CD4-positive, alpha-beta T cell treated with Interleukin-4 for 1 hour (primary cell): ENCODE results near the gene NDUFS3.
"Not testable (repeated sequence)": the region's sequence is repeated elsewhere in the genome, so short reads cannot be mapped to it uniquely, and the experiment has no call there.

ENCODE experiments used
- DNase-seq, 2 donors: peaks; one replicate each; pipeline ENCODE4 v3.0.0-alpha.2; 2020 to 2022

The NDUFS3 gene

DNA sequence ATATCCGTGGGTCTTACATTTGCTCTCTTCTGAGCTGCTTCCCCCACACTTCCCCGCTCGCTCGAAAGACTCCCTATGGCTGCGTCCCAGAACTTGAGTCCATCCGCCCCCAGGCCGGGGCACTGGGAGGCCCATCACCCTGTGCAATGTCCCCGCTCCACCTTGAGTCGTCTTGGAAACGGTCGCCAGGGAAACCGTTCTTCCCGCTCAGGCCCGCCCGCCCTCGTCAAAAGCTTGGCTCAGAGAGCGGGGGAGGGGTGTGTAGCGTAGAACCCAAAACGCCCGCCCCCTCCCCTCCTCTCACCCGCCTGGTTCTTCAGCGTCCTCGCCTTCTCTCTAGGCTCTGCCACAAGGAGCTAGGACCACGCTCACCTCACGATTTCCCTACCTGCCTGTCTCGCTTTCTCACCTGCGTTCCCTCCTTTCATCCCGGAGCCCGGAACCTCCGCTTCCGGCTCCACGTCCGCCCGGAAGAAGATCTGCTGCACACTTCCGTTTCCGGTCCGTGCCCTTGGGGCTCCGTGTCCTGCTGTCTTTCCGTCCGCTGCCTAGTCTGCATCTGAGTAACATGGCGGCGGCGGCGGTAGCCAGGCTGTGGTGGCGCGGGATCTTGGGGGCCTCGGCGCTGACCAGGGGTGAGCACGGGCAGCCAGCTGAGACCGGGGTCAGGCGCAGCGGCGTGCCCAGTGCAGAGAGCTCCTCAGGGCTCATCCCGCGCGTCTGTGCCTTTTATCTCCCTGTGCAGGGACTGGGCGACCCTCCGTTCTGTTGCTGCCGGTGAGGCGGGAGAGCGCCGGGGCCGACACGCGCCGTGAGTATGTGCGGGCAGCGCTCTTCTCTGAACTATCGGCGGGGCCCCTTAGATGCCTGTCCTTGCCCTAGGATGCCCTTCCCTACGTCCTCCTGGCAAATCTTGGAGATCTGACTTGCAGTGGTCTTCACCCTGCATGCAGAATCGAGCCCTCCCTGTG lies at the start of gene NDUFS3, which contains the start of gene KBTBD4:
NDUFS3 (plus strand) TSS at position 551 of the 971 bp plus-strand sequence; CDS start at position 569, 18 bp downstream.
KBTBD4 (minus strand) TSS at position 447 of the 971 bp plus-strand sequence; CDS start at position 428, 19 bp downstream.
- DNase-seq = peak; percentile 86 to 92

DNA sequence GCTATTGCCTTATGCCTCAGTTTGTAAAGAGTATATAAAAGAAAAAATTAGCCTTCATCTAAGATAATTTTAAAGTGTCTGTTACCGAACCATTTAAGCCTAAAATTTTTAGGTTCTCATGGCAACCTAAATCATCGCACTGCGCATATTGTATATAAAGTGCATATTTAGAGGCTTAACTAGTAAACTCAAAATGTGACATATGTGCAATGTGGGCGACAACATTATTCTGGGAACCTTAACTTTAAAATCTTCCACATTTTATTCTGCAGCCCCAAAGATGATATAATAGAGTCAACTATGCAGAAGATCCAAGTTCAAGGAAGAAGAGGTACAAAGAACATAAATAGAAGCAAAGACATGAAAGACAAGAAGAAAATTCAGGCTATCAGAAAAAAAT lies 48.9 kb upstream of the NDUFS3 start:
- DNase-seq = no peak

DNA sequence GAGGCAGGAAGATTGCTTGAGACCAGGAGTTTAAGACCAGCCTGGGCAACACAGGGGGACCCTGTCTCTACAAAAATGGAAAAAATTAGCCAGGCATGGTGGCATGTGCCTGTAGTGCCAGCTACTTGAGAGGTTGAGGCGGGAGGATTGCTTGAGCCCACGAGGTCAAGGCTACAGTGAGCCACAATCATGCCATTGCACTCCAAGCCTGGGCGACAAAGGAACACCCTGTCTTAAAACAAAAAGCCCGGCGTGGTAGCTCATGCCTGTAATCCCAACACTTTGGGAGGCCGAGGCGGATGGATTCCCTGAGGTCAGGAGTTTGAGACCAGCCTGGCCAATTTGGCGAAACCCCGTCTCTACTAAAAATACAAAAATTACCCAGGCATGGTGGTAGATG lies 48.2 kb upstream of the NDUFS3 start:
- DNase-seq = not testable (repeated sequence)

DNA sequence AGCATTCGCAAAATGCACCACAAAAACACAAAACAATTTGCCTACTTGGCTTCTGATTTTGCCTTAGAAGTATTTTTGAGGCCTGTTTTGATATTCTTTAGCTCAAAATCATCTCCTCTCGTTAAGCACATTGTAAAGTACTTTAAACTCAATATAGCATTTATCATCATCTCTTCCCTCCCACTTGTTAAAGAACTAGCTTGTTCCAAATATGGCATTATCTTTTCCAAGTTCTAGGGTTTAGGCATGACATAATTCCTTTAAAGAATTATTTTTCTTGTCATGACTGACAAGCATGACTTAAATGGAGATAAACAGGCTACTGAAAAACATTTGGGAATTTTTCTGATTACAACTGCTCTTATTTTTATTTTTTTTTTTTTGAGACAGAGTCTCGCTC lies 47.2 kb upstream of the NDUFS3 start:
- DNase-seq = no peak

DNA sequence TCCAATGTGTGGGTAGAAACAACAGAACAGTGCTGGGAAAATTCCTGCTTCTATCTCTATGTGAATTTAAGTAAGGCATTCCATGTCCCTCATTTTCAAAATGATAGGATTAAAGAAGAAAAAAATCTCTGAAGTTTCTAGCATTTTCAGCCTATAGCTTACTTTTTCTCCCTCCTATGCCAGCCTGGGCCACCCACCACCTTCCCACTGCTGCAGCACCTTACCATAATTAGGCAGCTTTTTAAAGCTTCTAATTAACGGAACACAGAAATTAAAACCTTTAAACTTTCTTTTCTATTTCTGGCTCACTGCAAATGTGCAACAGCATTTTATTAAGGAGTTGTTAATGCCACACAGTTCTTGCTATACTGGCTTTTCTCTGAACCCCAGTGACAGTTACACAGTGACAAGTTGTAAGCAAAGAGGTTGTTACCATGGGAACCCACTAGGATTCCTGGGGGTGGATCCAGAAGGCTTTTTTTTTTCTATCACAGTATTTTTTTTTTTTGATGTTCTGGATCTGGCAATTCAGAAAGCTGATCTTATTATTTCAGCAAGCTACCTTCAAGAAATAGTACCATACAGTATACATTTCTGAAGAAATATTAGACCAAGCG lies 46.2 kb upstream of the NDUFS3 start:
- no peak for DNase-seq

DNA sequence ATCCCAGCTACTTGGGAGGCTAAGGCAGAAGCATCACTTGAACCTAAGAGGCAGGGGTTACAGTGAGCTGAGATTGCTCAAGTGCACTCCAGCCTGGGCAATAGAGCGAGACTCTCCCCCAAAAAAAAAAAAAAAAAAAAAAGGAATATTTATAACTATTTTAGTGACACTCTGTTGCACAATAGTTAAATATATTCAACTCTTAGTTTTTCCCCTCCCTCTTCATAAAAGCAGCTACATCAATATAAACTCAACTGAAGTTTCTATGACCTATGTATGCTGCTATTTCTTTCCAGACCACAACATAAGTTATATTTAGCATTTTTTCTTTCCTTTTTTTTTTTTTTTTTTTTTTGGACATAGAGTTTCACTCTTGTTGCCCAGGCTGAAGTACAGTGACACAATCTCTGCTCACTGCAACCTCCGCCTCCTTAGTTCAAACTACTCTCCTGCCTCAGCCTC lies 45.2 kb upstream of the NDUFS3 start:
- no peak for DNase-seq

DNA sequence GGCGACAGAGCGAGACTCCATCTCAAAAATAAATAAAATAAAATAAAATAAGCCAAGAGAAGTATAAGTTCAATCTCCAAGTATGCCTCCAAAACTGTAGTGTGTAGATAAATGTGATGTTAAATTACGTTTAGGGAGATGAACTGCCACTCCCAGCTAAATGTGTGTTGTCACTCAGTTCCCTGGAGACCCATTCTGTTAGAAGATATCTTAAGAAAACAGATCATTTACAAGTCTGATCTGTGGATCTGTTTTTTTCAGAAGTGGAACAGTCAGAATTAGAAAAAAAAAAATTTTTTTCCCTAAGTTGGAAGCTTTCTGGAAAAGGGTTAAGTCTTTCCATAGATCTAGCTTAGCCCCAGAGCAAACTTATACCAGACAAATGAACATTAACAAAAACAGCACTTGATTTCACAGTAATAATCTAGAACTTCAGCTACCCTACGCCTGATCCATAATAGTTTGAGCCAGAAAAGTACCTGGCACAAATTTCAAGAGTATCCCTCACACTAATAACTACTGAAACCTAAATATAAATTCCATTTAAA lies 44.1 kb upstream of the NDUFS3 start:
- DNase-seq = no peak

DNA sequence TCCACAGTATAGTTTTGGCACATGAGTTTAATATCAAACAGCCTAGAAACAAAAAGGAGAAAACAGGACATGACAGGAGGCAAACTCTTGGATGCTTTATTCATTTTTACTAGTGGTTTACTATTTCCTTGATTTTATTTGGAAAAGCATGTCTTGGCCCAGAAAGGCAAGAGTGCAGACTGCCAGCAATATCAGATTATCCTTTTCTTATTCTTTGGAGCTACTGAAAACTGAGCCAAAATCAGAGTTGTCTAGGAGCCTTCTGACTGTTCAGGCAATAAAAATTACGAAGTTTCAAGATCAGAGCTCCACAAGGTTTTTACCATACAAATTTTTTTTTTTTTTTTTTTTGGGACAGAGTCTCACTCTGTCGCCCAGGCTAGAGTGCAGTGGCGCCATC lies 42.0 kb upstream of the NDUFS3 start:
- no peak for DNase-seq

DNA sequence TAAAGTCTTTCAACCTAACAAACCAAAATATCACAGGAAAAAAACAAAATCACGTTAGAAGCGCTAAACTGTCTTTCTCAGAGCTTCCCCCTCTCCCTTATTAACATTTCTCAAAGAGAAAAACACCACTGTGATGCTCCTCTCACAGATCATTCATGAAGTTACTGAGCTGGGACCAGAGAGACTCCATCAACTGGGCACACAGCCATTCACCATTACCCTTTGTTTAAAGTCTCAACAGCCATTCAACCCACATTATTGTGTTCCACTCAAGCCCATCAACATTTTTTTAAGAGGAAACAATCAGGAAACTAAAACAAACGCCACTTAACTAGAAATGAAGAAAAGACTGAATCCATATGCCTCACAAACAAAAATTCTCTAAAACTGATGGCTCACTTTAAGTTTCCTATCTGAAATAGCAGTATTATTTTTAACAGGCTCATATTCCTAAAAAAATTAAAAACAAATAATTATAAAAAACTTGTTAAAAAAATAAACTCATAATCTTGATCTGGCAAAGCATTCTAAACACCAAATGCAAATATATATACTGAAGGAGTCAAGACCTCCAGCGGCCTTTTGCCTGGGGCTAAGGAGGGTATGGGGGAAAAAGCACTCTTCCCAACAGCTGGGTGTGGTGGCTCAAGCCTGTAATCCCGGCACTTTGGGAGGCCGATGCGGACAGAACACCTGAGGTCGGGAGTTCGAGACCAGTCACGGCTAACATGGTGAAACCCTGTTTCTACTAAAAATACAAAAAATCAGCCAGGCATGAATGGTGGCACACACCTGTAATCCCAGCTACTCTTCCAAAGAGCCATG lies 39.9 kb upstream of the NDUFS3 start:
- no peak for DNase-seq

DNA sequence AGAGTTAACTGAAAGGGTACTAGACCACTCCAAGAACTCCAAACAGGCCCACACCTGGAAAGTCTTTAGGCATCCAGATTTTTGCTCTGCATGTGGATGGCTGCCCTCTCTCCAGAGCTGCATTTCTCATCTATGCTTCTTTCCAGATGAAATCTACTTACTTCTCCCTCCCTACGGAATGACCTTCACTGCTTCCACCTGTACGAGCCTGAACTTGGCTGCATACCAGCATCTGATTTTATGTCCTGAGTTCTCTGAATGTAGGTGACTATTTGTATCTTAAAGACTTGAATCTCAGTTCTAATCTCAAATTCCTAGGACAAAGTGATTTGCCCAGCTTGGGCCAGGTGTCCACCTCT lies 39.2 kb upstream of the NDUFS3 start:
- DNase-seq = no peak

DNA sequence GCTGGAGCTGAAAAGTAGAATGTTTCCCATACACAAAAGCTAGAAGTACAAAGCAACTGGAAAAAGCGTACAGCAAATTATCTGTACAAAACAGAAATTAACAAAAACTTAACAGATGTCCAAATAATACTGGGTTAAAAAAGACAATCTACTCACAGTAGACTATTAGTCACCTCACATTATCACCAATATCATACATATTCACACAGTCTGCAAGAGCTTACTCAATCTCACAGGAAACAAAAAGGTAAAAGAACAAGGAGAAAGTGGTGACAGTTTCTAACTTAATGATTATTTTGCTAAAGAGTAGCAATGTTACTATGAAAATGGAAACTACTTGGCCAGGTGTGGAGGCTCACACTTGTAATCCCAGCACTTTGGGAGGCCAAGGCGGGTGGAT lies 37.8 kb upstream of the NDUFS3 start:
- DNase-seq = no peak

DNA sequence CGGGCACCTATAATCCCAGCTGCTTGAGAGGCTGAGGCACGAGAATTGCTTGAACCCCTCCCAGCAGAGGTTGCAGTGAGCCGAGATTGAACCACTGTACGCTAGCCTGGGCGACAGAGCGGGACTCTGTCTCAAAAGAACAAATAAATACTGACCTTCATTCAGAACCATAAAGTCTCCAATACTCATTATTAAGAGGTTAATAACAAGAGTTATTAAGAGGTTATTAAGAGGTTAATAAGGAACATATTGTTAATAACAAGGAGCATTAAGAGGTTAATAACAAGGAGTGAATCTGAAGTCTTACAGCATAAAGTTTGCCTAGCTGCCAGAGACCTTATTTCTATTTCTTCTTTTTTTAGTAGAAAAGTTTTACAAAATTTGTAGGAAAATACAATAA lies 33.6 kb upstream of the NDUFS3 start:
- DNase-seq = no peak

DNA sequence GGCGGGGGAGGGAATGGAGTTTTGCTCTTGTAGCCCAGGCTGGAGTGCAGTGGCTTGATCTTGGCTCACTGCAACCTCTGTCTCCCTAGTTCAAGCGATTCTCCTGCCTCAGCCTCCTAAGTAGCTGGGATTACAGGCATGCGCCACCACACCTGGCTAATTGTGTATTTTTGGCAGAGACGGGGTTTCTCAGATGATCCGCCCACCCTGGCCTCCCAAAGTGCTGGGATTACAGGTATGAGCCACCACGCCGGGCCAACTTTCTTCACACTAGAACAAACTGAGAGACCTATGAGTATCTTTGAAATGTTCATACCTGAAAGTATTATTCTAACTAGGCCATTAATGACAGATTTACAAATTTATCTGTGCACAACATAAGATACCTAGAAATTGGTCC lies 32.6 kb upstream of the NDUFS3 start:
- not testable (repeated sequence) for DNase-seq

DNA sequence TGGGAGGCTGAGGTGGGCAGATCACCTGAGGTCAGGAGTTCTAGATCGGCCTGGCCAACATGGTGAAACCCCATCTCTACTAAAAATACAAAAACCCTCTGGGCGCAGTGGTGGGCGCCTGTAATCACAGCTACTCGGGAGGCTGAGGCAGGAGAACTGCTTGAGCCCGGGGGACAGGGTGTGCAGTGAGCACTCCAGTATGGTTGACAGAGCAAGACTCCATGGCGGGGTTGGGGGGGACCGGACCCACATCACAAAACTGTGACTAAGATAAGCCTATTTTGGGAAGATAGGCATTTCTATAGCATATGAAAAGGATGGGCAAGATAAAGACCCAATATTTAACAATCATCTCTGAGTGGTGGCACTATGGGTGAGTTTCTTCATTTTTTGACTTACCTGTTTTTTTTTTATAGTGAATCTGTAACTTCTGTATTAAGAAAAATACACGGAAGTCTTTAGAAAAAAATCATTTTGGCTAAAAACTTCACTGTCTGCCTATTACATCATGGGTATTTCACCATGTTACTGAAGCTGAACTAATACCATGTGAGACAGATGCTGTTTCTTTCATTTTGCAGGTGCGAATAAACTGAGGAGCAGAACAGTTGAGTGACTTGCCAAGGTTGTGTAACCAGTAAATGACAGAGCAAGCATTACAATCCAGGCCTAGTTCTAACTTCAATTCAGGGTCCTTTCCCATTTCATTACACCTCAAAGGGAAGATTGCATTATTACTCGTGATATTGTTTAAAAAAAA lies 28.4 kb upstream of the NDUFS3 start:
- DNase-seq = no peak

DNA sequence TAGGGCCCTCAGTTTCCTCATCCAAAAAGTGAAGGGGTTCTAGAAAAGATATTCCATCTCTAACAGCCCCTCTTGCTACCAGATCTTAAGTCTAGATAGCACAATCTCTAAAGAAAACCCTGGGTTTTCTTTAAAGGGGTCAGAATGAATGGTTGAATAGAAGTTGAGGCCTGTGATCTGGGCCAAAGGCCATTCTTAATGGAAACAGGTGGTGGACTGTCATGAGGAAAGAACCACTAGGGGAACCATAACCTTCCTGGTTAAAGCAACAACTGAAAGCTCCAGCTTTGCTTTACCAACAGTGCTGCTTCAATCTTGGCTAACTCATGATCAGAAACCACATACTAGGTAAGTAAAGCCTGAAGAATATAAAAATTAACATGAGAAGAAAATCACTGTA lies 27.8 kb upstream of the NDUFS3 start:
- peak in 1 of 2 donors; percentile 36 for DNase-seq

DNA sequence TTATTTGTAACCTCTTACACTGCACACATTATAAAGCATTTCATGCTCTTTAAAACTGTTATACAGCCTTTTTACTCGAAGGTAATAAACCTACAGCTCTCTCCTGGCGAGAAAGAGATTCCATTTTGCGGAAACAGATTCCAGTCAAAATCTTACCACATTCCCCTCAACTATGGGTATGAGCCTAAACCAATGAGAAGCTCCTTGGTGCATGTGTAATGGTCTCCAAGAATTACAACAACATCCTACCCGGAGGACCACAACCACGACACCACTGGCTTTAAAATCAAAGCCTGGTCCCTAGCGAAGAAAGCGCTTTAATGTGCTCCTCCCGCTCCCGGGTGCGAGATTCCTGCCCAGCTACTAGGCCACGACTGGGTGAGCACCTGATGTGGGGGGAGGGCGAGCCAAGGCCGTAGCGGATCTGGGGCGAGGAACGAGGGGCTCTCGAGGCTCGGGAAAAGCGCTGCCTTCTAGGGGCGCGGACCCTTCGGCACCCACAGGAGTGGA lies 26.8 kb upstream of the NDUFS3 start:
- DNase-seq = peak in 1 of 2 donors; percentile 18

DNA sequence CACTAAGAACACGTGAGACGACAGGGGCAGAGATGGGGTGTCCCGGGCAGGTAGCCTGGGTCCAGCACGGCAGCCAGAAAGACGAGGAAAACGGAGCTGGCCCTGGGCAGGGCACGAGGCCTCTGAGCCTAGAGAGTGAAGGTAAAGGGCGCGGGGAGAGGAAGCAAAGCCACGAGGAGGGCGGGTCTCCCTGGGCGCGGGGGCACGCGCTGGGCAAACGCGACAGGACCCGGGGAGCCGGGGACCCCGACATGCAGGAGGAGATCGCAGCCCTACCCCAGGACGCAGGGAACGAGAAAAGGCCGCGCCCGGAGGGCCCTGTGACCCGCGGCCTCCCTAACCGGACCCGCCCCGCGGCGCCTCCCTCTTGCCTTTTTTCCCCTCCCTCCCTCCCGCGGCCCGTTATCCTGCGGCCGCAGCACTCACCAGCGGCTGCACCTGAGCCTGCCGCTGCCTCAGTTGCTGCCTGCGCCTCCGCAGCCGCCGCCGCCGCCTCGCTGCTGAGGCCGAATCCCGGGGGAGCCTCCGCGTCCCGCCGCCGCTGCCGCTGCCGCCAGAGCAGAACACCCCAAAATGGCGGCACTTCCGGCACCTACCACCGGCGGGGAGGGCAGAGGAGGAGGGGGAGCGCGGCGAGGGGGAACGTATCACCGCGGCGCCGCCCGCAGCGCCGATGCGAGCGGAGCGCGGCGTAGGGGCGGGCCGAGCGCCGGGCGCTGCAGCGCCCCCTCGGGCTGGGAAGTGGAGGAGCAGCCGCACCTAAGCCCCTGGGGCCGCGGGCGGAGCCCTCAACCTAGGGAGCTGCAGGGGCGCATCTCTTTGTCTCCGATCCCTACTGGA lies 26.1 kb upstream of the NDUFS3 start, which contains the start of gene CELF1:
CELF1 (minus strand) TSS at position 567 of the 840 bp plus-strand sequence. CDS start 53,609 bp downstream, outside the sequence.
- peak; percentile 92 for DNase-seq

DNA sequence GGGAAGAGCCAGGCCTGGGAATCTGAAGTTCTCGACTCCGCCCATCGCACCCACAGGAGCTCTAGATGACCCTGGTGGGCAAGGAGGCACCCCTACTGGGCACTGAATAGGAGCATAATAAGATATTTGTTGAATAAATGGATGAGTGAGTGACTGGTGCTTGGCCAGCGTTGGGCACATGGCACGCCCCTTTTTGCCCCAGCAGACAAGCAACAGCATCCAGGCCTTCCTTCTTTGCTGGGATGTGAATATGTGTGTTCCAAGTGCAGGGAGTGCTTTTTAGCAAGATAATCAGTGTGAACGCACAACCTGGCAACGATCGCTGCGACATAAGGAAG lies 25.5 kb upstream of the NDUFS3 start:
- no peak for DNase-seq

DNA sequence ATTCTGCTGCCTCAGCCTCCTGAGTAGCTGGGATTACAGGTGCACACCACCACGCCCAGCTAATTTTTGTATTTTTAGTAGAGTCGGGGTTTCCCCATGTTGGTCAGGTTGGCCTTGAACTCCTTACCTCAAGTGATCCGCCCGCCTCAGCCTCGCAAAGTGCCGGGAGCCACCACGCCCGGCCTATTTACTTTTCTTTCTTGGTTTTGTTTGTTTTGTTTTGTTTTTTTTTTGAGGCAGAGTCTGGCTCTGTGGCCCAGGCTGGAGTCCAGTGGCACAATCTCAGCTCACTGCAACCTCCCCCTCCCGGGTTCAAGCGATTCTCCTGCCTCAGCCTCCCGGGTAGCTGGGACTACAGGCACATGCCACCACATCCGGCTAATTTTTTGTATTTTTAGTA lies 21.9 kb upstream of the NDUFS3 start:
- not testable (repeated sequence) for DNase-seq

DNA sequence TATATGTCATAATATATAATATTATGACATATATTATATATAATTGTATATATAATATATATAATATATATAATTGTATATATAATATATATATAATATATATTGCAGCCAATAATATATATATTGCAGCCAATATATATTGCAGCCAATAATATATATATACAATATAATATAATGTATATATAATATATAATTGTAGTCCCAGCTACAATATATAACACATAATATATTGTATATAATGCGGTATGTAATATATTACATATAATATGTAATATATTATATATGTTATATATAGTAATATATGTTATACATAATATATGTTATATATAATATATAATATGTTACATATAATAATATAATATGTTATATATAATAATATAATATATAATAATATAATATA lies 20.2 kb upstream of the NDUFS3 start:
- no peak for DNase-seq

DNA sequence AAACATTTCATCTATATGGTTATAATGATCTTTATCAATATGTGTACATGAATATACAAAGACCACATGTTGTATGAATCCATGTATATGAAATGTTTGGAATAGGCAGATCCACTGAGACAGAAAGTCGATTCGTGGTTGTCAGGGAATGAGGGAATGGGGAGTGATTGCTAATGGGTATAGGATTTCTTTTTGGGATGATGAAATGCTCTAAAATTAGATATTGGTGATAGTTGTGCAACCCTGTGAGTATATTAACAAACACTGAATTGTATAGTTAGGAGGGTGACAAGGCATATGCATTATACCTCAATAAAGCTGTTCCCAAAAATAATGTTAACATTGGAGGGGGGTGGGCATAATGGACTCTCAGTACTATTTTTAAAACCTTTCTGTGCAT lies 18.4 kb upstream of the NDUFS3 start:
- DNase-seq = no peak
